HepG2 (cell line): ENCODE measurements around the gene AKR1C2. TPM values are rescaled to one million over a fixed set of nuclear protein-coding genes. Genes with fewer than 3 reads are reported as not detected.
"Not testable (repeated sequence)": the region's sequence is repeated elsewhere in the genome, so short reads cannot be mapped to it uniquely, and the experiment has no call there.

Experiments
- ATAC-seq: fragments of 200-7000 bp; cut with Tn5 transposase; 3 replicates; pipeline ENCODE4 v1.9.1; 2020; ENCODE audit warnings: mild to moderate bottlenecking, moderate library complexity
- BruUV-seq: library from RNA; stranded (reverse); fragments of 400-500 nt; replicated peaks from 2 replicates; lab custom pipeline; 2021; lab: Mats Ljungman, UMichigan
- CTCF ChIA-PET: fragments of 300-600 bp; formaldehyde crosslinking; extraction: SDS; loops from one replicate; lab custom pipeline; 2021; ENCODE audit warnings: low total read pairs, inconsistent platforms, low intra/inter-chr PET ratio; lab: Yijun Ruan, JAX
- POLR2A ChIA-PET: fragments of 350-600 bp; sonication (Branson Sonifier 250); formaldehyde crosslinking; loops from one replicate; lab custom pipeline; 2020; ENCODE audit warnings: antibody characterized with exemption, inconsistent platforms; lab: Yijun Ruan, JAX
- DNase-seq: peaks from one replicate; pipeline ENCODE4 v3.0.0-alpha.2; 2015; ENCODE audit warnings: low spot score
- FAIRE-seq: peaks from 3 replicates; lab custom pipeline; 2011; peaks lifted over from hg19 to GRCh38; lab: Jason Lieb, UNC
- H2AFZ ChIP-seq: one replicate; pipeline ENCODE4 v1.6.1; 2011; ENCODE audit warnings: low read length, inconsistent platforms
- H3K27ac ChIP-seq: fragments of 300-600 bp; 3 replicates; pipeline ENCODE4 v1.8.0; 2011; ENCODE audit warnings: mixed run types, mild to moderate bottlenecking, mixed read lengths, low read length, inconsistent platforms; ENCODE audit not compliant: insufficient read depth; ENCODE audit errors: extremely low read length
- H3K27me3 ChIP-seq, 2 experiments: fragments of 200-600 bp in 1 of 2; 2 replicates in 1 of 2; 3 replicates in 1 of 2; pipeline versions ENCODE4 v1.6.0 to v1.8.0; 2011; ENCODE audit warnings: low read length in 2 of 2, mild to moderate bottlenecking in 2 of 2, moderate library complexity in 2 of 2, inconsistent platforms in 1 of 2; ENCODE audit not compliant: insufficient read depth in 2 of 2, control insufficient read depth in 1 of 2
- H3K36me3 ChIP-seq, 2 experiments: fragments of 200-600 bp in 1 of 2; replicated peaks in 1 of 2; 2 replicates in 1 of 2; 3 replicates in 1 of 2; pipeline versions ENCODE4 v1.5.1 to v1.8.0; 2011; ENCODE audit warnings: low read length in 2 of 2, inconsistent platforms in 1 of 2; ENCODE audit not compliant: insufficient read depth in 2 of 2, control insufficient read depth in 1 of 2
- H3K4me1 ChIP-seq: 2 replicates; pipeline ENCODE4 v1.5.1; 2012; ENCODE audit warnings: low read length, inconsistent platforms; ENCODE audit not compliant: insufficient read depth
- H3K4me2 ChIP-seq: 2 replicates; pipeline ENCODE4 v1.6.0; 2011; ENCODE audit warnings: low read depth, low read length, inconsistent platforms
- H3K4me3 ChIP-seq, 3 experiments: fragments of 200-600 bp in 1 of 3; sonication (generic), shearing (Covaris generic) in 1 of 3; replicated peaks in 1 of 3; 2 replicates each; pipeline ENCODE4 v1.5.1; 2011 to 2016; ENCODE audit warnings: low read length in 3 of 3, inconsistent platforms in 2 of 3, low read depth in 2 of 3, mild to moderate bottlenecking in 2 of 3, control low read depth in 1 of 3, mixed read lengths in 1 of 3; ENCODE audit not compliant: insufficient read depth in 1 of 3
- H3K79me2 ChIP-seq: one replicate; pipeline ENCODE4 v1.6.1; 2011; ENCODE audit warnings: low read length, inconsistent platforms; ENCODE audit not compliant: insufficient read depth
- H3K9ac ChIP-seq: 2 replicates; pipeline ENCODE4 v1.6.0; 2011; ENCODE audit warnings: mild to moderate bottlenecking, low read depth, low read length, inconsistent platforms; ENCODE audit not compliant: insufficient read depth
- H3K9me3 ChIP-seq: 2 replicates; pipeline ENCODE4 v1.5.1; 2012; ENCODE audit warnings: mild to moderate bottlenecking, low read length
- H4K20me1 ChIP-seq: 2 replicates; pipeline ENCODE4 v1.6.0; 2011; ENCODE audit warnings: inconsistent platforms, mild to moderate bottlenecking, low read length, moderate library complexity; ENCODE audit not compliant: insufficient read depth
- WGBS: methylation state at CpG from one replicate; pipeline ENCODE4 v1.1.6; 2017; ENCODE audit warnings: low lambda C conversion rate; 5-methylcytosine and 5-hydroxymethylcytosine counted together
- in situ Hi-C: cut with HindIII; loops from 2 replicates; pipeline ENCODE4 v1.10.0; 2017; ENCODE audit warnings: low pct_unique_long_range_greater_than_20kb; ENCODE audit not compliant: extremely low pct_ligation_motif_present
- intact Hi-C: fragments of 100-400 bp; cut with micrococcal nuclease; formaldehyde crosslinking; loops from one replicate; pipeline ENCODE4 v1.10.0; 2022; ENCODE audit not compliant: unreplicated experiment
- polyA plus RNA-seq, 8 experiments: library from polyadenylated mRNA; depleted of rRNA in 3 of 8; stranded (reverse) in 7 of 8; unstranded in 1 of 8; fragments of >200 nt; fragmentation: Illumina TruSeq in 4 of 8; extraction: Trizol in 4 of 8; gene quantifications; 2 replicates each; pipeline versions ENCODE4 v1.2.1 to v1.2.3, GENCODE V29; 2011 to 2016; ENCODE audit warnings: low read depth in 4 of 8, missing spikeins in 1 of 8, mixed read lengths in 1 of 8; ENCODE audit not compliant: insufficient read depth in 1 of 8
- total RNA-seq, 5 experiments: library from RNA; depleted of rRNA; stranded (reverse); fragments of >200 nt; fragmentation: Illumina TruSeq; extraction: Trizol; gene quantifications; 2 replicates each; pipeline ENCODE4 v1.2.3, GENCODE V29; 2016; ENCODE audit warnings: low read depth in 1 of 5

AKR1C2 gene
- total and polyA plus RNA-seq, 2 of the 13 experiments (the other 11 are each of a cell fraction or from before 2014, with no cell fraction given), result 140 to 900 TPM

DNA sequence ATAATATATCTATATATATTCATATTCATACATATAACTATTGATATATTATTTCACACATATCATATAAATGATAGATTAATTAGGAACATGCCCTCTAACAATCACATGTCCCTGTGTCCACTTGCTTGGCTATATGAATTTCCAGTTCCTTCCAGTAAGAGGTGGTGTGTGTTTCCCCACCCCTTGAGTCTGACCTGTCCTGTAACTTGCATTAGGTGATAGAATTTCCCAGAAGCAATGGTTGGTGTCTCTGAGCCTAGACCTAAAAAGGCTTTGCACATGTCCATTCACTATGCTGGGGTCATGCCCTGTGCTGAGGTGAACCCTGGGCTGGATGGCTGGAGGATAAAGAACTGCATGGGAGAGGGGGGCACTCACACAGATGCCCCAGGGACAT, 9.4 kb downstream of the AKR1C2 start:
- not testable (repeated sequence) for H3K4me2 ChIP-seq

DNA sequence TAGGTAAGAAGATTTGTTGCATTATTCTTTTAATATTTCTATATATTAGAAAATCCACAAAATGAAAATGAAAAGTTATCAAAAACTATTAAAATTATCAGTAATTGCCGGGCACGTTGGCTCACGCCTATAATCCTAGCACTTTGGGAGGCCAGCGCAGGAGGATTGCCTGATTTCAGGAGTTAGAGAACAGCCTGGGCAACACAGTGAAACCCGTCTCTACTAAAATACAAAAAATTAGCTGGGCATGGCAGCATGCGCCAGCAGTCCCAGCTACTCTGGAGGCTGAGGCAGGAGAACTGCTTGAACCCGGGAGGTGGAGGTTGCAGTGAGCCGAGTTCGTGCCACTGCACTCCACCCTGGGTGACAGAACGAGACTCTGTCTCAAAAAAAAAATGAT, 11.1 kb downstream of the AKR1C2 start:
- BruUV-seq, intact Hi-C loops, H3K4me1 ChIP-seq, H4K20me1 ChIP-seq, in situ Hi-C loops, H3K4me3 ChIP-seq, H3K79me2 ChIP-seq, H3K9ac ChIP-seq, H3K9me3 ChIP-seq, H3K4me2 ChIP-seq, FAIRE-seq, POLR2A ChIA-PET, ATAC-seq, DNase-seq, CTCF ChIA-PET, H3K36me3 ChIP-seq, H3K27me3 ChIP-seq, H2AFZ ChIP-seq, H3K27ac ChIP-seq: not testable (repeated sequence)
- 98% methylated on average over 10 of the region's 10 CpGs for WGBS

More for the DNA sequence above, 9.4 kb downstream of the AKR1C2 start:
- H3K27me3 ChIP-seq, DNase-seq, intact Hi-C loops, H2AFZ ChIP-seq, H4K20me1 ChIP-seq, H3K9ac ChIP-seq, H3K36me3 ChIP-seq, FAIRE-seq, CTCF ChIA-PET, H3K9me3 ChIP-seq, H3K79me2 ChIP-seq, in situ Hi-C loops, BruUV-seq, H3K4me3 ChIP-seq, H3K27ac ChIP-seq, POLR2A ChIA-PET, H3K4me1 ChIP-seq: not testable (repeated sequence)
- ATAC-seq, result peak; percentile 26; the same call in 1 of the 3 replicates

GRCh38 chr10:4991463-4991862, 12.2 kb downstream of the AKR1C2 start:
- H3K4me2 ChIP-seq, H3K79me2 ChIP-seq, POLR2A ChIA-PET, intact Hi-C loops, H3K4me1 ChIP-seq, H3K27ac ChIP-seq, DNase-seq, H3K27me3 ChIP-seq, in situ Hi-C loops, H3K4me3 ChIP-seq, CTCF ChIA-PET, H3K9ac ChIP-seq, H3K9me3 ChIP-seq, H2AFZ ChIP-seq, H4K20me1 ChIP-seq, H3K36me3 ChIP-seq: not testable (repeated sequence)
- ATAC-seq (peak; percentile 6; the same call in 2 of the 3 replicates), FAIRE-seq (peak; percentile 34)
- WGBS, result 100% methylated on average over 2 of the region's 6 CpGs
- BruUV-seq, result TSS peak; percentile 46
